ENCODE measurements around the gene SMCO4.

The SMCO4 gene

GRCh38 chr11:93528757-93529645 is 14.2 kb downstream of the SMCO4 start:
- no peak for DNase-seq (ENCODE audit: low read depth in 2 of 2)

GRCh38 chr11:93528252-93528651 is 14.9 kb downstream of the SMCO4 start:
- DNase-seq (ENCODE audit: low read depth in 2 of 2) = no peak

- DNase-seq (ENCODE audit: low read depth in 2 of 2) = no peak
Observed at GRCh38 chr11:93526641-93527583, 16.3 kb downstream of the SMCO4 start.

GRCh38 chr11:93526346-93526633 is 16.9 kb downstream of the SMCO4 start:
- DNase-seq (ENCODE audit: low read depth in 2 of 2) = no peak

GRCh38 chr11:93525601-93526345 is 17.4 kb downstream of the SMCO4 start:
- no peak for DNase-seq (ENCODE audit: low read depth in 2 of 2)

- DNase-seq (ENCODE audit: low read depth in 2 of 2) = no peak
Observed at GRCh38 chr11:93524858-93525257, 18.3 kb downstream of the SMCO4 start.

- DNase-seq (ENCODE audit: low read depth in 2 of 2) = no peak
Observed at GRCh38 chr11:93524173-93524536, 19.0 kb downstream of the SMCO4 start.

- no peak for DNase-seq (ENCODE audit: low read depth in 2 of 2)
Observed at GRCh38 chr11:93520726-93521509, 22.3 kb downstream of the SMCO4 start.

- no peak for DNase-seq (ENCODE audit: low read depth in 2 of 2)
Observed at GRCh38 chr11:93519179-93519578, 24.0 kb downstream of the SMCO4 start.

- no peak for DNase-seq (ENCODE audit: low read depth in 2 of 2)
Observed at GRCh38 chr11:93518081-93518480, 25.1 kb downstream of the SMCO4 start.

GRCh38 chr11:93517611-93518010 is 25.6 kb downstream of the SMCO4 start:
- no peak for DNase-seq (ENCODE audit: low read depth in 2 of 2)

- no peak for DNase-seq (ENCODE audit: low read depth in 2 of 2)
Observed at GRCh38 chr11:93517041-93517440, 26.1 kb downstream of the SMCO4 start.

GRCh38 chr11:93515441-93516025 is 27.7 kb downstream of the SMCO4 start:
- no peak for DNase-seq (ENCODE audit: low read depth in 2 of 2)

- no peak for DNase-seq (ENCODE audit: low read depth in 2 of 2)
Observed at GRCh38 chr11:93514712-93515111, 28.5 kb downstream of the SMCO4 start.

GRCh38 chr11:93513772-93514171 is 29.4 kb downstream of the SMCO4 start:
- no peak for DNase-seq (ENCODE audit: low read depth in 2 of 2)

- DNase-seq (ENCODE audit: low read depth in 2 of 2) = no peak
Observed at GRCh38 chr11:93512949-93513667, 30.1 kb downstream of the SMCO4 start.

- DNase-seq (ENCODE audit: low read depth in 2 of 2) = no peak
Observed at GRCh38 chr11:93512073-93512475, 31.1 kb downstream of the SMCO4 start.

- no peak for DNase-seq (ENCODE audit: low read depth in 2 of 2)
Observed at GRCh38 chr11:93510196-93510873, 32.9 kb downstream of the SMCO4 start.

- DNase-seq (ENCODE audit: low read depth in 2 of 2) = no peak
Observed at GRCh38 chr11:93507517-93507916, 35.7 kb downstream of the SMCO4 start.

- no peak for DNase-seq (ENCODE audit: low read depth in 2 of 2)
Observed at GRCh38 chr11:93505703-93506102, 37.5 kb downstream of the SMCO4 start.

Data from stimulated activated CD4-positive, alpha-beta T cell treated with anti-CD3 and anti-CD28 coated beads, Interleukin-12 subunit alpha, Interleukin-12 subunit beta, amount 100 ng/mL, for 24 hours (primary cell).